Measurements from ENCODE around the gene DNAJA3. TPM values are rescaled to one million over a fixed set of nuclear protein-coding genes. Genes with fewer than 3 reads are reported as not detected.

Gene DNAJA3
- total RNA-seq, 2 experiments from 2014 or later = 17.2 to 18.8 TPM

- Mint-ChIP-seq H3K27me3 (no peaks in the 10 kb centered on the region), H3K4me3 (no peak overlapping the region), H3K27ac (no peak overlapping the region), H3K4me1 (ENCODE audit: low read depth) (no peaks in the 10 kb centered on the region), H3K9me3 (no peaks in the 10 kb centered on the region), H3K36me3 (ENCODE audit: low read depth) (peaks cover 89% of the 10 kb centered on the region)
- DNase-seq (no peak), ATAC-seq (ENCODE audit: poor library complexity) (no peak)
- Histone ChIP-seq H3K4me1 (ENCODE audit: insufficient read depth, low read length) (peaks cover 19% of the 10 kb centered on the region), H3K27ac (ENCODE audit: low read depth in 1 of 2, low read length in 2 of 2) (no peak overlapping the region), H3K27me3 (ENCODE audit: control insufficient read depth in 1 of 2, insufficient read depth in 2 of 2, low read length in 2 of 2) (no peaks in the 10 kb centered on the region), H3K36me3 (ENCODE audit: insufficient read depth, low read length) (peaks cover 97% of the 10 kb centered on the region), H3K4me3 (ENCODE audit: low read length) (no peak overlapping the region), H3K9me3 (ENCODE audit: control insufficient read depth in 1 of 2, insufficient read depth in 1 of 2, low read length in 2 of 2) (no peaks in the 10 kb centered on the region)
- intact Hi-C loops (cut with DNase I, micrococcal nuclease) = no loop called here
- POLR2A ChIA-PET = no interaction called here
- no peak for TF ChIP-seq CTCF (IDR thresholded peaks at IDR 0.05)
- CTCF ChIA-PET = no interaction called here
Measured at GRCh38 chr16:4388271-4389021, 37.2 kb upstream of the DNAJA3 start.

GRCh38 chr16:4389051-4389955 lies 36.4 kb upstream of the DNAJA3 start:
- peaks cover 95% of the 10 kb centered on the region for H3K36me3 ChIP-seq (ENCODE audit: insufficient read depth, low read length)
- Mint-ChIP-seq H3K4me3 (peak overlapping the region; percentile 56), H3K27ac (peak overlapping the region; percentile 71), H3K4me1 (ENCODE audit: low read depth) (no peaks in the 10 kb centered on the region), H3K36me3 (ENCODE audit: low read depth) (peaks cover 91% of the 10 kb centered on the region), H3K27me3 (no peaks in the 10 kb centered on the region), H3K9me3 (no peaks in the 10 kb centered on the region)
- H3K27ac ChIP-seq (ENCODE audit: low read depth in 1 of 2, low read length in 2 of 2) = no peak overlapping the region
- ChIA-PET CTCF (no interaction called here), POLR2A (no interaction called here)
- no peaks in the 10 kb centered on the region for H3K9me3 ChIP-seq (ENCODE audit: control insufficient read depth in 1 of 2, insufficient read depth in 1 of 2, low read length in 2 of 2)
- H3K4me3 ChIP-seq (ENCODE audit: low read length) = no peak overlapping the region
- no peak for DNase-seq
- no peaks in the 10 kb centered on the region for H3K27me3 ChIP-seq (ENCODE audit: control insufficient read depth in 1 of 2, insufficient read depth in 2 of 2, low read length in 2 of 2)
- no peak for ATAC-seq (ENCODE audit: poor library complexity)
- H3K4me1 ChIP-seq (ENCODE audit: insufficient read depth, low read length) = peaks cover 15% of the 10 kb centered on the region
- intact Hi-C loops (cut with DNase I, micrococcal nuclease) = no loop called here
- no peak for TF ChIP-seq CTCF (IDR thresholded peaks at IDR 0.05)

GRCh38 chr16:4390266-4391260 lies 35.1 kb upstream of the DNAJA3 start:
- peaks cover 13% of the 10 kb centered on the region for H3K4me1 ChIP-seq (ENCODE audit: insufficient read depth, low read length)
- ChIA-PET CTCF (interaction anchor here (0.9 kb wide), 1 partner anchor 12 kb away, joined by 3 read pairs; no protein-coding TSS in a partner anchor), POLR2A (no interaction called here)
- no peak overlapping the region for H3K4me3 ChIP-seq (ENCODE audit: low read length)
- no peak for DNase-seq
- no peak for ATAC-seq (ENCODE audit: poor library complexity)
- intact Hi-C loops (cut with DNase I, micrococcal nuclease) = no loop called here
- peak overlapping the region; percentile 71 for H3K27ac Mint-ChIP-seq
- peaks cover 93% of the 10 kb centered on the region for H3K36me3 Mint-ChIP-seq (ENCODE audit: low read depth)
- H3K9me3 ChIP-seq (ENCODE audit: control insufficient read depth in 1 of 2, insufficient read depth in 1 of 2, low read length in 2 of 2) = no peaks in the 10 kb centered on the region
- H3K27me3 ChIP-seq (ENCODE audit: control insufficient read depth in 1 of 2, insufficient read depth in 2 of 2, low read length in 2 of 2) = no peaks in the 10 kb centered on the region
- peaks cover 3% of the 10 kb centered on the region for H3K4me1 Mint-ChIP-seq (ENCODE audit: low read depth)
- H3K27ac ChIP-seq (ENCODE audit: low read depth in 1 of 2, low read length in 2 of 2) = no peak overlapping the region
- H3K27me3 Mint-ChIP-seq = no peaks in the 10 kb centered on the region
- peak overlapping the region; percentile 56 for H3K4me3 Mint-ChIP-seq
- no peaks in the 10 kb centered on the region for H3K9me3 Mint-ChIP-seq
- no peak for TF ChIP-seq CTCF (IDR thresholded peaks at IDR 0.05)
- H3K36me3 ChIP-seq (ENCODE audit: insufficient read depth, low read length) = peaks cover 98% of the 10 kb centered on the region

Data from CD4-positive, alpha-beta T cell (primary cell).